Heart left ventricle (tissue), 11 donors: ENCODE data around the gene GLYATL2. TPM values are rescaled to one million over a fixed set of nuclear protein-coding genes. Genes with fewer than 3 reads are reported as not detected.

ENCODE experiments used
- polyA plus RNA-seq, 2 donors: library from polyadenylated mRNA; stranded (reverse); fragments of 200-250 nt; gene quantifications; one replicate each; pipeline ENCODE4 v1.2.3, GENCODE V29; 2013
- total RNA-seq, 9 donors: library from RNA; depleted of rRNA in 2 of 9; stranded (reverse); fragments of >200 nt in 2 of 9; fragmentation: NEBNext Ultra II Directional in 3 of 9; extraction: Animal tissue kit (Norgen Biotek cat#: 25700) in 3 of 9; gene quantifications; one replicate each; pipeline versions ENCODE4 v1.1.0 to v1.2.4, GENCODE V29; 2016 to 2023
- donor health status: ischemic (EF 13 %, LVEDD 7.1; RV severe dilation, severe dysfunction).
- donor health status: healthy with polysubstance abuse.
- donor health status: DM: no; HTN: yes; CAD: no.
- donor health status: DM: no; HTN: no; CAD: no.
- donor health status: ischemic (EF 25% LVEDD 5.7; RV mildly dilated, moderate dysfunction).
- donor health status: healthy.
- donor health status: DM: yes; HTN: yes; CAD: no.
- donor health status: PGD.
- donor health status: nonischemic (EF 23%, LVEDD 6.1; RV moderate dilation, normal function).

The GLYATL2 gene
- total and polyA plus RNA-seq, 11 donors = 0.15 to 0.35 (median 0.20) TPM; not detected in 7

Other genes starting within 250 kb of the GLYATL2 start
- 1 to 10 TPM in 3 of 9 donors, under 1 TPM in 6; 0.71 to 1.5 (median 0.96) TPM for gene CNTF, start 222.0 kb downstream of the GLYATL2 start, total RNA-seq
- gene CNTF, start 222.0 kb downstream of the GLYATL2 start, polyA plus RNA-seq = 1 to 10 TPM in 1 of 2 donors, under 1 TPM in 1; 0.19 to 1.0 TPM
- 1 to 10 TPM in 1 of 9 donors, under 1 TPM in 2, not detected in 6; 0.20 to 2.7 (median 0.34) TPM for gene GLYAT, start 112.8 kb downstream of the GLYATL2 start, total RNA-seq
- gene GLYAT, start 112.8 kb downstream of the GLYATL2 start, polyA plus RNA-seq = under 1 TPM in 1 of 2 donors, not detected in 1; 0.15 TPM
- gene GLYATL1, start 94.8 kb upstream of the GLYATL2 start, total RNA-seq = 1 to 10 TPM in 1 of 9 donors, not detected in 8; 1.6 TPM
- not detected for gene GLYATL1, start 94.8 kb upstream of the GLYATL2 start, polyA plus RNA-seq
- gene GLYATL1B, start 241.6 kb upstream of the GLYATL2 start, total RNA-seq = not detected
- not detected for gene GLYATL1B, start 241.6 kb upstream of the GLYATL2 start, polyA plus RNA-seq